ENCODE data around the gene ZAR1.

The ZAR1 gene

GRCh38 chr4:48475770-48476169 lies 14.3 kb upstream of the ZAR1 start:
- no peaks in the 10 kb centered on the region for H3K36me3 ChIP-seq (ENCODE audit: insufficient read depth, low read length)
- no peak overlapping the region for H3K9ac ChIP-seq (ENCODE audit: low read depth, low read length)
- peaks cover 6% of the 10 kb centered on the region; the same call in 1 of the 2 replicates for H3K4me1 ChIP-seq (ENCODE audit: insufficient read depth, low read length)
- H3K9me3 ChIP-seq (ENCODE audit: control insufficient read depth, insufficient read depth, low read length) = no peaks in the 10 kb centered on the region

- Histone ChIP-seq H3K4me1 (ENCODE audit: insufficient read depth, low read length) (0 out of 2 replicates have a peak, but pooled peaks cover 2% of the 10 kb centered on the region), H3K9ac (ENCODE audit: low read depth, low read length) (no peak overlapping the region), H3K9me3 (ENCODE audit: control insufficient read depth, insufficient read depth, low read length) (no peaks in the 10 kb centered on the region), H3K36me3 (ENCODE audit: insufficient read depth, low read length) (no peaks in the 10 kb centered on the region)
Measured at GRCh38 chr4:48478273-48478672, 11.8 kb upstream of the ZAR1 start.

DNA sequence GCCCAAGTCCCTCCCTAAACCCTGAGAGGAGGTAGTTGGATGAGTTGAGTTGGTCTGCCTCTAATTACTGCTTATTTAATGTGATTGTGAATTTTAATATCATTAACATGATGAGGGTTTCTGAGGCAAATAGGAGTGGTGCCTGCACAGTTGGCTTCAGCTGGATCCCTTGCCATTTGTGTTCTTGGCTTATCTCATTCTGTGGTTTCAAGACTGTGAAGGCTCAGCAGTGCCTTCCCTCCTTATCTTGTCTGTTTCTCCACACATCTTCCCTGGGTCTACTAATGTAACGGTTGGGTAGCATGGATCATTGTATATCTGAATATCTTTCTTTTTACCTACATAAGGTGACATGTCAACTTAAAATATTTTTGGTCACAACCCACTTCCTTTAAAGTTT lies 8.5 kb upstream of the ZAR1 start:
- Histone ChIP-seq H3K4me1 (ENCODE audit: insufficient read depth, low read length) (no peaks in the 10 kb centered on the region; the same call in 1 of the 2 replicates), H3K9me3 (ENCODE audit: control insufficient read depth, insufficient read depth, low read length) (no peaks in the 10 kb centered on the region), H3K36me3 (ENCODE audit: insufficient read depth, low read length) (no peaks in the 10 kb centered on the region), H3K9ac (ENCODE audit: low read depth, low read length) (no peak overlapping the region)

DNA sequence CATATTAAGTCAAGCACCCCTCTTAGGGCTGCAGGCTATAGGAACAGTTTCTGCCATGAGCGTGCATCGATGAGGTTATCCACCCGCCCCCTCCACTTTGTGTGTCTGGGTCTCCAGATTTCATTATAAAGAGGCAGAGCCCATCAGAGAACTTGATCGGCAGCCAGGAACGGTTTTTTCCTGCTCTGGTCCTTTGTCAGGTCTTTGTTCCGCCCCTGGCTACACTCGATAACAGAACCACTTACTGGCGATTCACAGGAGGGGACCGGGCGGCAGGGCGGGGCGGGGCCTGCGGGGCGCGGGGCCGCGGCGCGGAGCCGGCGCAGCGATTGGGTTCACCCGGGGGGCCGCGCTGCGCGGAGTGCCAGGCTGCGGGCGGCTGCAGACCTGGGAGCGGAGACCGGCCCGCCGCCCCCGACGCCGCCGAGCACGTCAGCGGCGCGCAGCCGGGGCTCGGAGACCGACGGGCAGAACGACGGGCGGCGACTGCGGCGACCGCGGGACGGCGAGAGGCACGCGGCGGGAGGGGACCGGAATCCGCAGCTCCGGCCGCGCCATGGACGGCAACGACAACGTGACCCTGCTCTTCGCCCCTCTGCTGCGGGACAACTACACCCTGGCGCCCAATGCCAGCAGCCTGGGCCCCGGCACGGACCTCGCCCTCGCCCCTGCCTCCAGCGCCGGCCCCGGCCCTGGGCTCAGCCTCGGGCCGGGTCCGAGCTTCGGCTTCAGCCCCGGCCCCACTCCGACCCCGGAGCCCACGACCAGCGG lies 6.9 kb upstream of the ZAR1 start, which contains the start of gene SLC10A4:
SLC10A4 (plus strand) TSS at position 338 of the 771 bp plus-strand sequence; CDS start at position 557, 219 bp downstream.
- peak within 1 kb of the TSS; percentile 53; the same call in 1 of the 2 replicates for H3K9ac ChIP-seq (ENCODE audit: low read depth, low read length)
- no peaks in the 10 kb centered on the region for H3K9me3 ChIP-seq (ENCODE audit: control insufficient read depth, insufficient read depth, low read length)
- no peaks in the 10 kb centered on the region for H3K36me3 ChIP-seq (ENCODE audit: insufficient read depth, low read length)
- peaks cover 3% of the 10 kb centered on the region; the same call in 1 of the 2 replicates for H3K4me1 ChIP-seq (ENCODE audit: insufficient read depth, low read length)

- Histone ChIP-seq H3K9ac (ENCODE audit: low read depth, low read length) (peak overlapping the region; percentile 53; the same call in 1 of the 2 replicates), H3K4me1 (ENCODE audit: insufficient read depth, low read length) (peaks cover 3% of the 10 kb centered on the region; the same call in 1 of the 2 replicates), H3K36me3 (ENCODE audit: insufficient read depth, low read length) (no peaks in the 10 kb centered on the region), H3K9me3 (ENCODE audit: control insufficient read depth, insufficient read depth, low read length) (no peaks in the 10 kb centered on the region)
Measured at GRCh38 chr4:48483777-48484493, 6.1 kb upstream of the ZAR1 start.

GRCh38 chr4:48484494-48485168 lies 5.4 kb upstream of the ZAR1 start:
- Histone ChIP-seq H3K9ac (ENCODE audit: low read depth, low read length) (peak overlapping the region; percentile 53; the same call in 1 of the 2 replicates), H3K4me1 (ENCODE audit: insufficient read depth, low read length) (peaks cover 3% of the 10 kb centered on the region; the same call in 1 of the 2 replicates), H3K36me3 (ENCODE audit: insufficient read depth, low read length) (no peaks in the 10 kb centered on the region), H3K9me3 (ENCODE audit: control insufficient read depth, insufficient read depth, low read length) (no peaks in the 10 kb centered on the region)

GRCh38 chr4:48489683-48490011 lies 405 bp upstream of the ZAR1 start:
- Histone ChIP-seq H3K4me1 (ENCODE audit: insufficient read depth, low read length) (peaks cover 3% of the 10 kb centered on the region; the same call in 1 of the 2 replicates), H3K9ac (ENCODE audit: low read depth, low read length) (peak overlapping the region; percentile 34), H3K36me3 (ENCODE audit: insufficient read depth, low read length) (no peaks in the 10 kb centered on the region), H3K9me3 (ENCODE audit: control insufficient read depth, insufficient read depth, low read length) (no peaks in the 10 kb centered on the region)

DNA sequence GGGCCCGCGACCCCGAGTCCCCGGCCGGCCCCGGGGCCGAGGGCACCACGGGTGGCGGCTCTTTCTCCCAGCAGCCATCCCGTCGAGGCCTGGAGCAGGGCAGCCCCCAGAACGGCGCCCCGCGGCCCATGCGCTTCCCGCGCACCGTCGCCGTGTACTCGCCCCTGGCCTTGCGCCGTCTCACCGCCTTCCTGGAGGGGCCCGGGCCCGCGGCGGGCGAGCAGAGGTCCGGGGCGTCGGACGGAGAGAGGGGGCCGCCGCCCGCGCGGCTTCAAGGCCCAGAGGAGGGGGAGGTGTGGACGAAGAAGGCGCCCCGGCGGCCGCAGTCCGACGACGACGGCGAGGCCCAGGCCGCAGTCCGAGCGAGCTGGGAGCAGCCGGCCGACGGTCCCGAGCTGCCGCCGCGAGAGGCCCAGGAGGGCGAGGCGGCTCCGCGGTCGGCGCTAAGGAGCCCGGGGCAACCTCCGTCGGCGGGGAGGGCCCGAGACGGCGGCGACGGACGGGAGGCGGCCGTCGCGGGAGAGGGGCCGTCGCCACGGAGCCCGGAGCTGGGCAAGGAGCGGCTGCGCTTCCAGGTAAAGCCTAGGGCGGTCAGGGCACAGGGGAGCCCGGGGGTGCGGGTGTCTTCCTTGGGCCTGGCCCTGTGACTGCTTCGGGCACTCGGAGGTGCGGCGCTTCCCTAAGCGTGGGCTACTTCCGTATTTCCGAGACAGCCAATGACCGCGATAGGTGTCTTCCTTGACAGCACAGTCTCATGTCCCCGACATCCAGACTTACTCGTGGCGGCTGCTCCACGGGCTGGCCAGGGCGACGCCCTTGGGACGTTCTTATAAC lies 845 bp downstream of the ZAR1 start:
- Histone ChIP-seq H3K36me3 (ENCODE audit: insufficient read depth, low read length) (no peaks in the 10 kb centered on the region), H3K4me1 (ENCODE audit: insufficient read depth, low read length) (peaks cover 3% of the 10 kb centered on the region; the same call in 1 of the 2 replicates), H3K9ac (ENCODE audit: low read depth, low read length) (peak overlapping the region; percentile 34), H3K9me3 (ENCODE audit: control insufficient read depth, insufficient read depth, low read length) (no peaks in the 10 kb centered on the region)

GRCh38 chr4:48491514-48492176 lies 1.6 kb downstream of the ZAR1 start:
- peaks cover 3% of the 10 kb centered on the region; the same call in 1 of the 2 replicates for H3K4me1 ChIP-seq (ENCODE audit: insufficient read depth, low read length)
- H3K9me3 ChIP-seq (ENCODE audit: control insufficient read depth, insufficient read depth, low read length) = no peaks in the 10 kb centered on the region
- H3K9ac ChIP-seq (ENCODE audit: low read depth, low read length) = peak overlapping the region; percentile 34; the same call in 1 of the 2 replicates
- no peaks in the 10 kb centered on the region for H3K36me3 ChIP-seq (ENCODE audit: insufficient read depth, low read length)

DNA sequence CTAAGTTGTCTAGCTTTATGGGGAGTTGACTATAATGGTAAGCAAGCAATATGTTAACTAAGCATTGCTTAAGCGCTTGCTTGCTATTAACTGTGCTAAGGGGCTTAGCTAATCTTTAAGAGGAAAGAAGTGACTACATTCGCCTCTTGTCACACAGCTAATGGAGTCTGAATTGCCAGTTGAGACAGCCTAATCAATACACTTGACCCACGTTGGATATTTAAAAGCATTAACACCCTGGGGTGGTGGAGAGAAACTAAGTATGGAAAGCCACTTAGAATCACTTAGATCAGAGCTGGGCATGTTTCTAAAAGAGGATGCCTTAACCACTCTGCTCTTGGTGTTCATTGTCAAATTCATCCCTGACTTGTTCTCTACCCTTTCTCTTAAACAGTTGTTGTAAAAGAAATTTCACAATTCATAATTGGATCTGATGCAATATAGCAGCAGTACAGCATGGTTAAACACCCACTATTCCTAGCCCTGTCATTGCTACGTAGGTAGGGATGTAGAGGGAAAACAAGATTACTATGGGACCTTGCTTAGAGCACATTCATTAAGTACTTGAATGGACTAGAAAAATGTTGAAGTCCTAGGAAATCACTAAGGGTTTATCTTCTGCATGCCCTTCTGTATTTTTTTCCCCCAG lies 3.5 kb downstream of the ZAR1 start:
- Histone ChIP-seq H3K4me1 (ENCODE audit: insufficient read depth, low read length) (no peaks in the 10 kb centered on the region; the same call in 1 of the 2 replicates), H3K9me3 (ENCODE audit: control insufficient read depth, insufficient read depth, low read length) (no peaks in the 10 kb centered on the region), H3K9ac (ENCODE audit: low read depth, low read length) (no peak overlapping the region), H3K36me3 (ENCODE audit: insufficient read depth, low read length) (no peaks in the 10 kb centered on the region)

DNA sequence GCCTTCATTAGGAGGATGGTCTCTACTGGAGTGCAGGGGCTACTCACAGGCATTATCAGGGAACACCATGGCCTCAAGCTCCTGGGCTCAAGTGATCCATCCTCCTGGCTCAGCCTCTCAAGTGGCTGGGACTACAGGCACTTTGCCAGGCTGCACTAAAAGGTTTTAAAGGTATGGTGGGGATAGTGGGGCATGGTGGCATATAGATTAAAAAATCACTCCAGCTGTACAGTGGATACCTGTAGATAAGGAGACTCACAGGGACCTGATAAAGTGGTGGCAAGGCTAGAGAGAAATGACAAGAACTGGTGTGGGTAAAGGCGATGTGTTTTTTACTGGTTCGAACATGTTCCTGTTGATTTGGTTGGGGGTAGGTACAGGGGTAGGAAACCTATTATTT lies 5.9 kb downstream of the ZAR1 start:
- no peaks in the 10 kb centered on the region; the same call in 1 of the 2 replicates for H3K4me1 ChIP-seq (ENCODE audit: insufficient read depth, low read length)

GRCh38 chr4:48498895-48499294 lies 8.8 kb downstream of the ZAR1 start:
- Histone ChIP-seq H3K36me3 (ENCODE audit: insufficient read depth, low read length) (peaks cover 3% of the 10 kb centered on the region), H3K9ac (ENCODE audit: low read depth, low read length) (no peak overlapping the region), H3K9me3 (ENCODE audit: control insufficient read depth, insufficient read depth, low read length) (no peaks in the 10 kb centered on the region), H3K4me1 (ENCODE audit: insufficient read depth, low read length) (no peaks in the 10 kb centered on the region; the same call in 1 of the 2 replicates)

More for the DNA sequence above, 5.9 kb downstream of the ZAR1 start:
- Histone ChIP-seq H3K9ac (ENCODE audit: low read depth, low read length) (no peak overlapping the region), H3K9me3 (ENCODE audit: control insufficient read depth, insufficient read depth, low read length) (no peaks in the 10 kb centered on the region), H3K36me3 (ENCODE audit: insufficient read depth, low read length) (peaks cover 3% of the 10 kb centered on the region)
